ENCODE measurements around the gene FIGN. TPM values are rescaled to one million over a fixed set of nuclear protein-coding genes. Genes with fewer than 3 reads are reported as not detected.

The FIGN gene
- total RNA-seq, 1 donor from 2014 or later, result 4.3 TPM

GRCh38 chr2:163558251-163559021 lies 177.4 kb downstream of the FIGN start:
- H3K4me3 ChIP-seq, result no peak overlapping the region
- H3K4me1 ChIP-seq, result no peaks in the 10 kb centered on the region
- TF ChIP-seq CTCF (IDR thresholded peaks at IDR 0.05), result no peak
- no peak overlapping the region for H3K27ac ChIP-seq
- H3K27me3 ChIP-seq, result no peaks in the 10 kb centered on the region
- H3K36me3 ChIP-seq, result no peaks in the 10 kb centered on the region
- DNase-seq (ENCODE audit: low spot score in 2 of 2), result no peak
- no peaks in the 10 kb centered on the region for H3K9me3 ChIP-seq
- intact Hi-C loops (cut with DNase I), result no loop called here

GRCh38 chr2:163556511-163556910 lies 179.3 kb downstream of the FIGN start:
- no peak for DNase-seq (ENCODE audit: low spot score in 2 of 2)
- Histone ChIP-seq H3K4me3 (no peak overlapping the region), H3K27ac (no peak overlapping the region), H3K36me3 (no peaks in the 10 kb centered on the region), H3K9me3 (no peaks in the 10 kb centered on the region), H3K27me3 (no peaks in the 10 kb centered on the region), H3K4me1 (no peaks in the 10 kb centered on the region)
- intact Hi-C loops (cut with DNase I), result no loop called here
- TF ChIP-seq CTCF (IDR thresholded peaks at IDR 0.05), result no peak

- Histone ChIP-seq H3K36me3 (no peaks in the 10 kb centered on the region), H3K4me1 (no peaks in the 10 kb centered on the region), H3K9me3 (no peaks in the 10 kb centered on the region), H3K27ac (no peak overlapping the region), H3K27me3 (no peaks in the 10 kb centered on the region), H3K4me3 (no peak overlapping the region)
- intact Hi-C loops (cut with DNase I), result no loop called here
- DNase-seq (ENCODE audit: low spot score in 2 of 2), result no peak
- TF ChIP-seq CTCF (IDR thresholded peaks at IDR 0.05), result no peak
Observed at GRCh38 chr2:163554864-163555263, 180.9 kb downstream of the FIGN start.

GRCh38 chr2:163553601-163554000 lies 182.2 kb downstream of the FIGN start:
- Histone ChIP-seq H3K27ac (no peak overlapping the region), H3K27me3 (no peaks in the 10 kb centered on the region), H3K4me1 (no peaks in the 10 kb centered on the region), H3K4me3 (no peak overlapping the region), H3K36me3 (no peaks in the 10 kb centered on the region), H3K9me3 (no peaks in the 10 kb centered on the region)
- no peak for TF ChIP-seq CTCF (IDR thresholded peaks at IDR 0.05)
- DNase-seq (ENCODE audit: low spot score in 2 of 2), result no peak
- intact Hi-C loops (cut with DNase I), result no loop called here

- TF ChIP-seq CTCF (IDR thresholded peaks at IDR 0.05), result no peak
- no peaks in the 10 kb centered on the region for H3K4me1 ChIP-seq
- no peaks in the 10 kb centered on the region for H3K9me3 ChIP-seq
- no peak overlapping the region for H3K4me3 ChIP-seq
- H3K36me3 ChIP-seq, result no peaks in the 10 kb centered on the region
- no peak overlapping the region for H3K27ac ChIP-seq
- intact Hi-C loops (cut with DNase I), result no loop called here
- H3K27me3 ChIP-seq, result no peaks in the 10 kb centered on the region
- no peak for DNase-seq (ENCODE audit: low spot score in 2 of 2)
Observed at GRCh38 chr2:163552758-163553157, 183.1 kb downstream of the FIGN start.
